ENCODE results near the gene WIPF3.

The WIPF3 gene

GRCh38 chr7:29806208-29806994, at the start of gene WIPF3:
TSS of gene WIPF3 (plus strand) at chr7:29806508. CDS start at chr7:29834725, 28,217 bp downstream.
- no peak for DNase-seq (ENCODE audit: low read depth)

- DNase-seq (ENCODE audit: low read depth), result no peak
Measured at GRCh38 chr7:29763266-29763665, 43.0 kb upstream of the WIPF3 start.

- DNase-seq (ENCODE audit: low read depth), result no peak
Measured at GRCh38 chr7:29764227-29764626, 42.1 kb upstream of the WIPF3 start.

GRCh38 chr7:29765490-29765889, 40.8 kb upstream of the WIPF3 start:
- no peak for DNase-seq (ENCODE audit: low read depth)

- DNase-seq (ENCODE audit: low read depth), result no peak
Measured at GRCh38 chr7:29770371-29770770, 35.9 kb upstream of the WIPF3 start.

GRCh38 chr7:29771081-29771816, 35.1 kb upstream of the WIPF3 start:
- DNase-seq (ENCODE audit: low read depth), result no peak

- DNase-seq (ENCODE audit: low read depth), result no peak
Measured at GRCh38 chr7:29779017-29779416, 27.3 kb upstream of the WIPF3 start.

- DNase-seq (ENCODE audit: low read depth), result no peak
Measured at GRCh38 chr7:29780346-29780745, 26.0 kb upstream of the WIPF3 start.

GRCh38 chr7:29783671-29784070, 22.6 kb upstream of the WIPF3 start:
- DNase-seq (ENCODE audit: low read depth), result no peak

- DNase-seq (ENCODE audit: low read depth), result no peak
Measured at GRCh38 chr7:29793507-29793906, 12.8 kb upstream of the WIPF3 start.

GRCh38 chr7:29794959-29795629, 11.2 kb upstream of the WIPF3 start:
- no peak for DNase-seq (ENCODE audit: low read depth)

- no peak for DNase-seq (ENCODE audit: low read depth)
Measured at GRCh38 chr7:29795696-29796580, 10.4 kb upstream of the WIPF3 start.

- DNase-seq (ENCODE audit: low read depth), result no peak
Measured at GRCh38 chr7:29797112-29797944, 9.0 kb upstream of the WIPF3 start.

- DNase-seq (ENCODE audit: low read depth), result no peak
Measured at GRCh38 chr7:29798422-29798821, 7.9 kb upstream of the WIPF3 start.

GRCh38 chr7:29801929-29802328, 4.4 kb upstream of the WIPF3 start:
- no peak for DNase-seq (ENCODE audit: low read depth)

- no peak for DNase-seq (ENCODE audit: low read depth)
Measured at GRCh38 chr7:29805031-29805430, 1.3 kb upstream of the WIPF3 start.

- no peak for DNase-seq (ENCODE audit: low read depth)
Measured at GRCh38 chr7:29805886-29806207, 461 bp upstream of the WIPF3 start.

- no peak for DNase-seq (ENCODE audit: low read depth)
Measured at GRCh38 chr7:29806995-29807841, 910 bp downstream of the WIPF3 start.

GRCh38 chr7:29808075-29808801, 1.9 kb downstream of the WIPF3 start:
- DNase-seq (ENCODE audit: low read depth), result no peak
